Bronchial epithelial cell (primary cell): Measurements from ENCODE around the gene FNDC11. TPM values are rescaled to one million over a fixed set of nuclear protein-coding genes. Genes with fewer than 3 reads are reported as not detected.
A peak's percentile ranks its signal among the peaks of the same experiment; 100 is the strongest.

Experiments
- DNase-seq: peaks from one replicate; pipeline ENCODE4 v3.0.0-alpha.2; 2010; ENCODE audit warnings: low read depth
- FAIRE-seq: peaks from 2 replicates; lab custom pipeline; 2011; peaks lifted over from hg19 to GRCh38; lab: Jason Lieb, UNC
- H3K27me3 ChIP-seq: 2 replicates; pipeline ENCODE4 v1.5.1; 2011; ENCODE audit warnings: low read length; ENCODE audit not compliant: control insufficient read depth, insufficient read depth
- H3K36me3 ChIP-seq: 2 replicates; pipeline ENCODE4 v1.5.1; 2011; ENCODE audit warnings: low read length; ENCODE audit not compliant: control insufficient read depth, insufficient read depth
- H3K4me3 ChIP-seq: 2 replicates; pipeline ENCODE4 v1.5.1; 2011; ENCODE audit warnings: mild to moderate bottlenecking, low read depth, low read length, control low read depth
- CTCF ChIP-seq: IDR thresholded peaks from 2 replicates; pipeline ENCODE4 v1.5.1; 2011; ENCODE audit warnings: mild to moderate bottlenecking, moderate library complexity, low read length, control low read depth, inconsistent platforms; ENCODE audit not compliant: insufficient read depth, severe bottlenecking
- total RNA-seq: library from RNA; depleted of rRNA; stranded (reverse); fragments of >200 nt; gene quantifications from 2 replicates; pipeline ENCODE4 v1.2.1, GENCODE V29; 2014

The FNDC11 gene
- total RNA-seq, 1 donor from 2014 or later = 0.26 TPM

DNA sequence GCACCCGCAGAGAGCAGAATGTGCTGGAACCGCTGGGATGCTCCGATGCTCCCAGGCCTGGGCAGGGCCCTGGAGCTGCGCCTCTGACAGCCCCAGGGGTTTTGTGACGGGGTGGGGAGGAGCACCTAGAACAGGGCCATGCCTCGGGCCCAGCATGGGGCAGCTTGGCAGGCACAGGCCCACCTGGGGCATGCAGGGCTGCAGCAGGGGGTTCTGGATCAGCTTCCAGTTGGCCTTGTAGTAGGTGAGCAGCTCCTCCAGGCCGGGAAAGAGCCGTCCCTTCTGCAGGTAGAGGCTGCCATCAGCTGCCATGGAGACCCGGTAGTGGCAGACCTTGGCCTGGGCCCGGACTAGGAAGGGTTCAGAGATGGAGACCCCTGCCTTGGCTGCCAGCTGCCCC, 10.8 kb upstream of the FNDC11 start:
- no peak for TF ChIP-seq CTCF
- Histone ChIP-seq H3K27me3 (no peaks in the 10 kb centered on the region), H3K36me3 (no peaks in the 10 kb centered on the region), H3K4me3 (no peak overlapping the region)
- DNase-seq = no peak
- FAIRE-seq = no peak

DNA sequence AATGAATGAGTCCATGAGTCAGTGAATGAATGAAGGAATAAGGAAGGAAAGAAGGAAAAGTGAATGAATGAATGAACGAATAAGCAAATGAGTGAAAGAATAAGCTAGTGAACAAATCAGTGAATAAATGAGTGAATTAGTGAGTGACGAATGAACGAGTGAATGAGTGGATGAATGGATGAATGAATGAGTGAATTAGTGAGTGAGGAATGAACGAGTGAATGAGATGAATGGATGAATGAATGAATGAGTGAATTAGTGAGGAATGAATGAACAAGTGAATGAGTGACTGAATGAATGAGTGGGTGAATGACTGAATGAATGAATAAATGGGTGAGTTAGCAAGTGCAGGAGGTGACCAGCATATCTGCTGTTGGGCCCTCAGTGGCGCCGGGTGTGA, 10.2 kb upstream of the FNDC11 start:
- DNase-seq (no peak), FAIRE-seq (no peak)
- TF ChIP-seq CTCF = no peak
- H3K4me3 ChIP-seq = no peak overlapping the region
- H3K36me3 ChIP-seq = no peaks in the 10 kb centered on the region
- H3K27me3 ChIP-seq = no peaks in the 10 kb centered on the region

- no peaks in the 10 kb centered on the region for H3K36me3 ChIP-seq
- DNase-seq (no peak), FAIRE-seq (no peak)
- no peak overlapping the region for H3K4me3 ChIP-seq
- no peak for TF ChIP-seq CTCF
- H3K27me3 ChIP-seq = no peaks in the 10 kb centered on the region
Observed at GRCh38 chr20:63544241-63544957, 9.6 kb upstream of the FNDC11 start.

- DNase-seq (peak; percentile 87), FAIRE-seq (peak; percentile 60)
- TF ChIP-seq CTCF = no peak
- Histone ChIP-seq H3K36me3 (no peaks in the 10 kb centered on the region), H3K27me3 (no peaks in the 10 kb centered on the region), H3K4me3 (no peak overlapping the region)
Observed at GRCh38 chr20:63544958-63545516, 8.9 kb upstream of the FNDC11 start.

DNA sequence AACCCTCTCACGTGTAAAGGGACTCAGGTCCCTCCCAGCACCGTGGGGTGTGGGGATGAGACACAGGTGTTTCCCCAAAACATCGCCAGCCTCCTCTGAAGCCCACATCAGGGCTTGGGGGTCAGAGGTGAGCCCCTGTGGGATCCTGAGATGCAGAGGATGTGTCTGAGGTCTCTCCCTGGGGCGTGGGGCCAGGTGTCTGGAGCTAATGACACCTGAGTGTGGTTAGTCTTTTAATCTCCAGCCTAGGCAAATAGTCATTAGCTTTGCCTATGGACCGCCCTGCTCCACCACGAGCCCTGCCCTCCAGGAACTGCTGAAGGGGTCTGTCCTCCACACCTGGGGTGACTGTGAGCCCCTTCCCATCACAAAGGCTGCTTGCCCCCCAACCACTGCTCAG, 8.1 kb upstream of the FNDC11 start:
- DNase-seq = no peak
- H3K36me3 ChIP-seq = no peaks in the 10 kb centered on the region

More for the DNA sequence above, 8.1 kb upstream of the FNDC11 start:
- FAIRE-seq = no peak
- Histone ChIP-seq H3K4me3 (no peak overlapping the region), H3K27me3 (no peaks in the 10 kb centered on the region)
- TF ChIP-seq CTCF = no peak
